CD4-positive, alpha-beta T cell treated with Interleukin-10 for 1 hour (primary cell): ENCODE results near the gene DENND1A.

Experiments used
- DNase-seq: peaks from one replicate; pipeline ENCODE4 v3.0.0-alpha.2; 2020

Gene DENND1A

GRCh38 chr9:123360161-123361085 lies 569.5 kb downstream of the DENND1A start:
- DNase-seq = peak; percentile 23

GRCh38 chr9:123359546-123359945 lies 570.4 kb downstream of the DENND1A start:
- no peak for DNase-seq

GRCh38 chr9:123359106-123359505 lies 570.8 kb downstream of the DENND1A start:
- DNase-seq = no peak

- no peak for DNase-seq
Observed at GRCh38 chr9:123358181-123358905, 571.6 kb downstream of the DENND1A start.

GRCh38 chr9:123357743-123358059 lies 572.2 kb downstream of the DENND1A start:
- no peak for DNase-seq

- no peak for DNase-seq
Observed at GRCh38 chr9:123356851-123357742, 572.8 kb downstream of the DENND1A start.

- DNase-seq = no peak
Observed at GRCh38 chr9:123355761-123356431, 574.0 kb downstream of the DENND1A start, which contains the start of gene CRB2. Gene CRB2 (plus strand): TSS chr9:123356197. CDS start chr9:123356261, 64 bp downstream.

GRCh38 chr9:123354806-123355508 lies 575.0 kb downstream of the DENND1A start:
- no peak for DNase-seq

GRCh38 chr9:123353984-123354591 lies 575.8 kb downstream of the DENND1A start:
- DNase-seq = peak; percentile 52

- no peak for DNase-seq
Observed at GRCh38 chr9:123353041-123353440, 576.9 kb downstream of the DENND1A start.

GRCh38 chr9:123350590-123351310 lies 579.2 kb downstream of the DENND1A start:
- no peak for DNase-seq

GRCh38 chr9:123349691-123350480 lies 580.0 kb downstream of the DENND1A start:
- DNase-seq = peak; percentile 72

GRCh38 chr9:123349033-123349432 lies 580.9 kb downstream of the DENND1A start:
- no peak for DNase-seq

- no peak for DNase-seq
Observed at GRCh38 chr9:123348317-123348992, 581.5 kb downstream of the DENND1A start.

- no peak for DNase-seq
Observed at GRCh38 chr9:123347289-123348060, 582.5 kb downstream of the DENND1A start.

GRCh38 chr9:123346826-123347225 lies 583.1 kb downstream of the DENND1A start:
- no peak for DNase-seq

- no peak for DNase-seq
Observed at GRCh38 chr9:123346026-123346425, 583.9 kb downstream of the DENND1A start.

- DNase-seq = no peak
Observed at GRCh38 chr9:123345567-123345955, 584.4 kb downstream of the DENND1A start.
